Measurements from ENCODE around the gene SMR3B. TPM values are rescaled to one million over a fixed set of nuclear protein-coding genes. Genes with fewer than 3 reads are reported as not detected.

The SMR3B gene
- total and polyA plus RNA-seq, 7 donors: not detected

GRCh38 chr4:70356185-70356584 is 26.7 kb upstream of the SMR3B start:
- no peak overlapping the region for H3K4me3 ChIP-seq
- H3K27ac ChIP-seq: no peak overlapping the region
- DNase-seq: no peak
- no peak for ATAC-seq
- H3K9me3 ChIP-seq: no peaks in the 10 kb centered on the region
- H3K4me1 ChIP-seq: no peaks in the 10 kb centered on the region
- no peaks in the 10 kb centered on the region for H3K27me3 ChIP-seq (ENCODE audit: insufficient read depth in 3 of 3, low read length in 2 of 3)
- intact Hi-C loops (cut with DNase I): no loop called here
- H3K36me3 ChIP-seq (ENCODE audit: insufficient read depth in 1 of 2, low read depth in 1 of 2): no peaks in the 10 kb centered on the region
- no peak for TF ChIP-seq CTCF (IDR thresholded peaks at IDR 0.05)
- 29 to 64% (median 46%) methylated on average over 1 of the region's 1 CpG for WGBS, 3 donors

- no peaks in the 10 kb centered on the region for H3K9me3 ChIP-seq
- ATAC-seq (no peak), DNase-seq (no peak)
- TF ChIP-seq CTCF (IDR thresholded peaks at IDR 0.05): no peak
- H3K27ac ChIP-seq: no peak overlapping the region
- no peaks in the 10 kb centered on the region for H3K36me3 ChIP-seq (ENCODE audit: insufficient read depth in 1 of 2, low read depth in 1 of 2)
- intact Hi-C loops (cut with DNase I): no loop called here
- H3K27me3 ChIP-seq (ENCODE audit: insufficient read depth in 3 of 3, low read length in 2 of 3): no peaks in the 10 kb centered on the region
- no peak overlapping the region for H3K4me3 ChIP-seq
- H3K4me1 ChIP-seq: no peaks in the 10 kb centered on the region
- WGBS, 3 donors: 37 to 41% (median 38%) methylated on average over 3 of the region's 3 CpGs
These were observed 23.7 kb upstream of the SMR3B start for GRCh38 chr4:70359115-70359661.

GRCh38 chr4:70360460-70360859 is 22.5 kb upstream of the SMR3B start, which contains the start of gene SMR3A:
TSS of gene SMR3A (plus strand) at chr4:70360760. CDS start at chr4:70362116, 1,356 bp downstream.
- DNase-seq (no peak), ATAC-seq (no peak)
- no peaks in the 10 kb centered on the region for H3K27me3 ChIP-seq (ENCODE audit: insufficient read depth in 3 of 3, low read length in 2 of 3)
- TF ChIP-seq CTCF (IDR thresholded peaks at IDR 0.05): no peak
- 52 to 74% (median 72%) methylated on average over 3 of the region's 3 CpGs for WGBS, 3 donors
- intact Hi-C loops (cut with DNase I): no loop called here
- no peaks in the 10 kb centered on the region for H3K4me1 ChIP-seq
- no peak within 1 kb of the TSS for H3K27ac ChIP-seq
- H3K9me3 ChIP-seq: no peaks in the 10 kb centered on the region
- H3K4me3 ChIP-seq: no peak within 1 kb of the TSS
- no peaks in the 10 kb centered on the region for H3K36me3 ChIP-seq (ENCODE audit: insufficient read depth in 1 of 2, low read depth in 1 of 2)

GRCh38 chr4:70364002-70364401 is 18.9 kb upstream of the SMR3B start:
- DNase-seq: no peak
- Histone ChIP-seq H3K4me3 (no peak overlapping the region), H3K4me1 (no peaks in the 10 kb centered on the region), H3K9me3 (no peaks in the 10 kb centered on the region), H3K36me3 (ENCODE audit: insufficient read depth in 1 of 2, low read depth in 1 of 2) (no peaks in the 10 kb centered on the region), H3K27ac (no peak overlapping the region), H3K27me3 (ENCODE audit: insufficient read depth in 3 of 3, low read length in 2 of 3) (no peaks in the 10 kb centered on the region)
- intact Hi-C loops (cut with DNase I): no loop called here
- WGBS, 3 donors: 88 to 93% (median 90%) methylated on average over 5 of the region's 5 CpGs
- TF ChIP-seq CTCF (IDR thresholded peaks at IDR 0.05): no peak
- ATAC-seq: no peak

GRCh38 chr4:70365479-70365878 is 17.5 kb upstream of the SMR3B start:
- H3K27me3 ChIP-seq (ENCODE audit: insufficient read depth in 3 of 3, low read length in 2 of 3): no peaks in the 10 kb centered on the region
- H3K36me3 ChIP-seq (ENCODE audit: insufficient read depth in 1 of 2, low read depth in 1 of 2): no peaks in the 10 kb centered on the region
- TF ChIP-seq CTCF (IDR thresholded peaks at IDR 0.05): no peak
- no peak overlapping the region for H3K27ac ChIP-seq
- no peak for DNase-seq
- intact Hi-C loops (cut with DNase I): no loop called here
- H3K9me3 ChIP-seq: no peaks in the 10 kb centered on the region
- 37 to 64% (median 42%) methylated on average over 2 of the region's 2 CpGs for WGBS, 3 donors
- no peak overlapping the region for H3K4me3 ChIP-seq
- ATAC-seq: no peak
- H3K4me1 ChIP-seq: no peaks in the 10 kb centered on the region
